ENCODE data around the gene LEMD3.
A peak's percentile ranks its signal among the peaks of the same experiment; 100 is the strongest.

The LEMD3 gene

DNA sequence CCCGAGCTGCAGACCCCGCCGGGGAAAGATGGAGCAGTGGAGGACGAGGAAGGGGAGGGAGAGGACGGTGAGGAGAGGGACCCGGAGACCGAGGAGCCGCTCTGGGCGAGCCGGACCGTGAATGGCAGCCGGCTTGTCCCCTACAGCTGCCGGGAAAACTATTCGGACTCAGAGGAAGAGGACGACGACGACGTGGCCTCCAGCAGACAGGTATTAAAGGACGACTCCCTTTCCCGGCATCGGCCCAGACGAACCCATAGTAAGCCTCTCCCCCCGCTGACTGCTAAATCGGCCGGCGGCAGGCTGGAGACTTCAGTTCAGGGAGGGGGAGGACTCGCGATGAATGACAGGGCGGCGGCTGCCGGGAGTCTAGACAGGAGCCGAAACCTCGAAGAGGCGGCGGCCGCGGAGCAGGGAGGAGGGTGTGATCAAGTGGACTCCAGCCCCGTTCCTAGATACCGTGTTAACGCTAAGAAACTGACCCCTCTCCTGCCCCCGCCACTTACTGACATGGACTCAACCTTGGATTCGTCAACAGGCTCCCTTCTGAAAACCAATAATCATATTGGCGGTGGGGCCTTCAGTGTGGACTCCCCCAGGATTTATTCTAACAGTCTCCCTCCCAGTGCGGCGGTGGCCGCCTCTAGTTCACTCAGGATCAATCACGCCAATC, 962 bp downstream of the LEMD3 start:
- peak; percentile 75 for DNase-seq

DNA sequence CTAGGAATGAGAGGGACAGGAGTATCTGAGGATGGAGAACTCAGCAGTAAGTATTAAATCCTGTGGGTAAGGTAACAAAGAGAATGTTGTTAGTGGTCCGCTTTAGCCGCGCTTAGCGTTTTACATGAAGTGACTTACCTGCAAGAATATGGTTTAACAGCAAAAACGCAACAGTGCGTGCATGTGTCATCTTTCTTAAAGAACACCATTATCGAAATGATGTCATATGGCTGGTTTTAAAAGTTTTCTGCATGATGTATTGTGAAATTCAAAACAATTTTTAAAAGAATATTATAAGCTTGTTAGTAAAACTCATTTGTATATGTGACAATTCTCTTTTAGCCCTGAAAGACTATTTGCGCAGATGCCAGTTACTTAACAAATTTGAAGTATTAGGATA, 1.7 kb downstream of the LEMD3 start:
- no peak for DNase-seq

GRCh38 chr12:65171870-65172269, 2.5 kb downstream of the LEMD3 start:
- DNase-seq, result no peak

GRCh38 chr12:65175385-65175784, 6.0 kb downstream of the LEMD3 start:
- DNase-seq, result no peak

DNA sequence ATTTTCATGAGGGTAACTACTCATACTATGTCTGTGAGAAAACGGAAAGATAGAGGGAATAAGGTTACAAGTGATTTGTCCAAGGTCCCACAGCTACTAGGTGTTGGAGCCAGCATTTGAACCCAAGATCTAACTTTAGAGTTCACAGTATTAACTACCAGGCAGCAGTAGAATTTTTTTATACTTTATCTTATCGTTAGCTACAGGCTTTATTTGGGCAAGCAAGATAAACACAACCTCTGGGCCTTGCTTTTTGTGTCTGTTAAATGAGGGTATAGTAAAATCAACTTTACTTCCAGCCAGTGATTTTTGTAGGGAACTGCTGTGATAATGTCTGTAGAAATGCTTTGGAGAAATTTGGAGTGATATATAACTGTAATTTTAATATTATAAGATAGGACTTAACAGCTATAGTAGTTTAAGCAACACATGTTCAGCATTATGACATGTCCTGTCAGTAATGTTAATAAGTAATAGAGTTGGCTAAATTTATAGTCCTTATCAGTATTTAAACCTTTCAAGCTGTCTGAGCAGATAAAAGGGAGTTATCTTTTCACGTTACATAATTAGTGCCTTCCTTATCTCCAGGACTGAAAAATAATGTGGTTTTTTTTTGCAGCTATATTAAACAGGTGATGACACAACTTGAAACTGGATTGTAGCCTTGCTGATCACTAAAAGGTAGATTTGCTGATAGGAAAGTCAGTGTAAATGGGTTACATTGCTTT, 12.8 kb downstream of the LEMD3 start:
- no peak for DNase-seq

DNA sequence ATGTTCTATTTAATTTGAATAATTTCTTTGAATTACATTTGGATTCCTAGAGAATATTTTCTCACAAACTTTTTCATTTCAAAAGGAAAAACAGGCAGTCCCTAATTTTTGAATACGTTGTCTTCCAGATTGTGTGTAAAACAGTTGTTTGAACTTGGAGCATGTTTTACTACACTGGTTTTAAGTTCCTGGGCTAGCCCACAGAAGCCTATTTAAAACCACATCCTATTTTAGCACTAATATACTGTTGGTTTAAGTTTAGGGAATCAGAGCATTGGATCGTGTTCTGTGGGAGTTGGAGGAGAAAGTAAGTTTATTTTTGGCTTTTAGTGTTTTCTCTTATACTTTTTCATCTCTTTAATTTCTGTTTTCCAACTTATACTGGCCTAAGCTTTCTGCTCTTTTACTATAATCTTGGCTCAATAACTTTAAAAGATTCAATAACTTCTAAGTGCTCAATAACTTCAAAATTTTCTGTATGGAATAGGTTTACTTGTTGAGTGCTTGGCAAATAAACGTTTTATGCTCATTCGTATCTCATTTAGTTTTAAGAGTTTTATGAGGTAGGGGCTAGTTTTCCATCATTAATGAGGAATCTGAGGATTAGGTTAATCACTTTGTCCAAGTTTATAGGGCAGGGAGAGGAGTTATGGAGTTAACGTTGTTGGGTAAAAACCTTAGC, 14.9 kb downstream of the LEMD3 start:
- DNase-seq, result no peak

DNA sequence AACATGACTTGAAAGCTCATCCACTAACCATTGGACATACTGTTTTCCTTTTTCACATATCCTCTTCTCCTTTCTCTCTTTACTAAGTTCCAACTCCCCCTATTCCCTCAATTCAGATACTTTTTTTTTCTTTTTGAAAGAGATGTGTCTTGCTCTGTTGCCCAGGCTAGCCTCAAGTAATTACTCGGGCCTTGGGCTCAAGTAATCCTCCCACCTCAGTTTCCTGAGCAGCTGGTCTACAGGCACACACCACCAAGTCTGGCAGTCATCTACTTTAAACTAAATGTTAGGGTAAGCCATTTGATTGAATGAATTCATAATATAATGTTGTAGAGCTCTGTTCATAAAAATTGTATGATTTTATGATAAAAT, 15.5 kb downstream of the LEMD3 start:
- DNase-seq, result no peak

- DNase-seq, result no peak
These were observed 18.3 kb downstream of the LEMD3 start for GRCh38 chr12:65187665-65188064.

DNA sequence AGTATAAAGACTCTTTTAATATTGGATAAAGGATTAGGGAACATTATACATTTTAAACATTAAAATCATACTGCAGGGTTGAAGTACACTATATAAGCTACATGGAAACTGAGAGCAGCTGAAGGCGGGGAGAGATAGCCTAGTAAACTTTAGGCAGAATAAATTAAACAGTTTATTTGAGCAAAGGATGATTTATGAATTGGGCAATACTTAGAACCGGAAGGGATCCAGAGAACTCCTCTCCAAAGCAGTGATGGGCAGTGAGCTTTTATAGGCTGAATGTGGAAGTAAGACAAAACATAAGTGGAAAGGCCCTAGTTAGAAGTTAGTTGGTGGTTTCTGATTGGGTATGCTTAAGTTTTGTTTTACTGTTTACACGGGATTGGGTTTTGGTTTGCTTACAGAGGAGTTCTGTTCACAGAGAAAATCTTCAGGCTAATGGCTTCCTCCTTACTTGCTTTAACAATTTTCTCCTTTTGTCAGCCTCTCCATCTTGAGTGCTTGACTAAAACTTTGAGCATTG, 18.9 kb downstream of the LEMD3 start:
- DNase-seq, result no peak

- DNase-seq, result no peak
These were observed 19.8 kb downstream of the LEMD3 start for GRCh38 chr12:65189028-65189718.

DNA sequence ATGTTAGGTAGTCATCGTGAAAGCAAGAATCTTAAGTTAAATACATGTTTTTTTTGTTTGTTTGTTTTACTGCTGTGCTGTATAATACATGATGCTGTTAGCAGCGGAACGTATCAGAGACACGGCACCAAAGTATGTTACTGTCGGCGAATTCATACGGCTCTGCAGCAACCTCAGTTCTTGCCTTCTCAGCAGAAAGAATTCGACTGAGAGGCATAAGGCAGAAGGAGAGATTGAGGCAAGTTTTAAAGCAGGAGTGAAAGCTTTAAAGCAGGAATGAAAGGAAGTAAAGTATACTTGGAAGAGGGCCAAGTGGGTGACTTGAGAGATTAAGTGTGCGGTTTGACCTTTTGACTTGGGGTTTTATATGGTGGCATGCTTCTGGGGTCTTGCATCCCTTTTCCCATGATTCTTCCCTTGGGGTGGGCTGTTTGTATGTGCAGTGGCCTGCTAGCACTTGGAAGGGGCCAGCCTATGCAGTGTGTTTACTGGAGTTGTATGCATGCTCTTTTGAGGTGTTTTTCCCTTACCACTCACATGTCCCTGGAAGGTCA, 23.7 kb downstream of the LEMD3 start:
- no peak for DNase-seq

DNA sequence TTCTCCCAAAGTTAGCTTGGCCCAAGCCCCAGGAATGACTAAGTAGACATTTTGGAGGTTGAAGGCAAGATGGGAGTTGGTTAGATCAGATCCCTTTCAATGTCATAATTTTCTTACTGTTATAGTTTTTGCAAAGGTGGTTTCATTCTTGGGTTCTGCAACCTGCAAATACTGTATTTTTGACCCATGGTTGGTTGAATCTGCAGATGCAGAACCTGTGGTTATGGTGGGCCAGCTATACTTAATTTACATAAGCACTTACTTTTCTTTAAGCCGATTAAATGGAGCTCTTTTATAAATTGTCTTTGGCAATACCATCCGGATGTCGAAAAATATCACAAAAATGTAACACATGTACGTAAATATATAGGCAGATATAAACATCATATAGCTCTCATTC, 25.6 kb downstream of the LEMD3 start:
- DNase-seq, result no peak

GRCh38 chr12:65195387-65196055, 26.1 kb downstream of the LEMD3 start:
- DNase-seq, result no peak

DNA sequence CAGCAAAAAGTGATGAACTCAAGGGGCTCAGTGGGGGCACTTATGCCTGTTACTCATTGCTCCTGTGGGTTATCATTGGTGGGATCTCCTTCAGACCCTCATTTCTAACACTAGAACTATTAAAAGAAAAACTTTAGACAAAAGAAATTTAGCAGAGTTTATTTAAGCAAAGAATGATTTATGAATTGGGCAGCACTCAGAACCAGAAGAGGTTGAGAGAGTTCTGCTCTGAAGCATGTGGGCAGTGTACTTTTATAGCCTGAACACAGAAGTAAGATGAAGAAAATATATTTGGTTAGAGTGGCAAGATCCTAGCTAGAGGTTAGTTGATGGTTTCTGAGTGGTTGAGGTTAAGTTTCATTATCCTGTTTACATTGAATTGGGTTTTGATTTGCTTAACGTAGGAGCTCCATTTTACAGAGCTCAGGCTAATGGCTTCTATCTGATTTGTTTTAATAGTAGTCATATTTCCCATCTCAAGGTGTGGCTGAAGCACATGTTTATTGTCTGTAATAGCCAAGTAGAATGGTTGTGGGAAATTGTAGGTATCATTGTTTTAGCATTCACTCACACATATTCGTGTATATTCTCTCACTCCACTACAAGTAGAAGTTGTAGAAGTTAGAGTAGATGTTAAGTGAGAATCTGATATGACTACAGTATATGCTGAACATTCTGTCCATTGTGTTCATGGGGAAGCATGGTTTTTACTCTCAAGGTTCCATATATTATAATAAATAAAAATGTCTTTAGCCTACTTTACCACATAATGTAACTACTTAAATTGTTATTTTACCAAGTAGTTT, 27.6 kb downstream of the LEMD3 start:
- no peak for DNase-seq

DNA sequence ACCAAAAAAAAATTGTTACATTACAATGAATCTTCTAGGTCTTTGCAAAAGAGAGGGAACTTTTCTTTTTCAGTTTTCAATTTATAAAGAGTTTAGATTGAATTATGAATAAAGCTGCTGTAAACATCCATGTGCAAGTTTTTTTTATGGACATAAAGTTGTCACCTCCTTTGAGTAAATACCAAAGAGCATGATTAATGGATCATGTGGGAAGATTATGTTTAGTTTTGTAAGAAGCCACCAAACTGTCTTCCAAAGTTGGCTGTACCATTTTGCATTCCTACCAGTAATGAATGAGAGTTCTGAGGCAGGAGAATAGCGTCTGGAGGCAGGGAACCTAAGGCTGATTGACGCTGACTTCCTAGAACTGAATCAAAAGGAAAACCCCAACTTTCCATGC, 30.2 kb downstream of the LEMD3 start:
- no peak for DNase-seq

- no peak for DNase-seq
These were observed 30.8 kb downstream of the LEMD3 start for GRCh38 chr12:65200007-65200665.

DNA sequence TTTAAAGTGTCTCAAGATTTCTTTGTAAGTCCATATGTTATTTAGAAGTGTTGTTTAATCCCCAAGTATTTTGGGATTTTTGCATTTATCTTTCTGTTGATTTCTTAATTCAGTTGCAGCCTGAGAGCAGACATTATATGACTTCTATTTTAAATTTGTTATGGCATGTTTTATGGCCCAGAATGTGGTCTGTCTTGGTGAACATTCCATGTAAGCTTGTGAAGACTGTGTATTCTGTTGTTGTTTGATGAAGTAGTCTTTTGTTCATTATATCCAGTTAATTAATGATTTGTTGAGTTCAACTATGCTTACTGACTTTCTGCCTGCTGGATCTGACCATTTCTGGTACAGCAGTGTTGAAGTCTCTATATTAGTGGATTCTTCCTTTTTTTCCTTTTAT, 34.0 kb downstream of the LEMD3 start:
- DNase-seq, result no peak

- no peak for DNase-seq
These were observed 35.6 kb downstream of the LEMD3 start for GRCh38 chr12:65204886-65205525.

- no peak for DNase-seq
These were observed 36.5 kb downstream of the LEMD3 start for GRCh38 chr12:65205886-65206285.

DNA sequence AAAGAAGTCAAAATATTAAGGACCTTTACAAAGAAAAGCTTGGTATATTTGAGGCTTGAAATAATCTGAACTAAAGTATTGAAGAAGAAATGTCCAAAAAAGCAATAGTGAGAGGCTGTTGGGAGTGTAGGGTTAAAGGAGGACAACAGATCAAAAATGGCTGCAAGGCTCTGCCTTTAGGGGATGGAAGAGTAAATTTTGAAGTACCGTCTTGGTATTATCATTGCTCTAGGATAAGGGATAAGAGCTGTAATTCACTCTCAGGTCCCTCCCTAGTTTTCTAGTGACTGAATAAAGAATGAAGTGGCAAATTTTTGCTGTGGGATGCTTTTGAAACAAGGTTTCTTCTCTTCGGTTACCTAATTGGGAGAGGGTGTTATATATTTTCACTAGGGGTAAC, 38.7 kb downstream of the LEMD3 start:
- DNase-seq, result no peak

Data from stimulated activated CD8-positive, alpha-beta memory T cell treated with anti-CD3 and anti-CD28 coated beads, Interleukin-4, amount 100 ng/mL, for 48 hours (primary cell).